SH-SY5Y (cell line): ENCODE measurements around the gene RDH5.

ENCODE experiments used
- GATA2 ChIP-seq: IDR thresholded peaks from 2 replicates; pipeline ENCODE4 v1.6.1; 2011; ENCODE audit warnings: mild to moderate bottlenecking, low read depth, low read length
- GATA3 ChIP-seq: IDR thresholded peaks from 2 replicates; pipeline ENCODE4 v1.6.1; 2011; ENCODE audit warnings: low read depth, mild to moderate bottlenecking, low read length, moderate library complexity

DNA sequence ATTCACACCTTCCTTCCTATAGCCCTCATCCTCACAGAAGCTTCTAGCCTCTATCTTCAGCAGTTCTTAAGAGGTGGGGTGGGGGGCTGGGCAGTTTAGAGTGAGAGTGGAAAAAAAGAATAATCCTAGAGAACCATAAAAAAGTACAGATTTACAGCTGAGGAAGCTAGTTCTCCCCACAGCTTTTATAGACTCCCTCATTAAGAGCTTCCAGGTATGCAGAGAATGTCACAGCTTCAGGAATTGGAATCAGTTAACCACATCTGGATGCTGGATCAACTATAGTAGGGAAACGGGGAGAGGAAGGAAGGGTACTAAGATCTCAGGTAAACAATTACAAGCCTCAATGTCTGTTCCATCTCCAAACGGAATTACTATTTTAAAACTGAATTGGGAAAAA lies 35.1 kb downstream of the RDH5 start:
- no peak for TF ChIP-seq GATA2
- TF ChIP-seq GATA3: no peak
